DND-41 (cell line): Measurements from ENCODE around the gene MLF2.

Source experiments
- EZH2 ChIP-seq: IDR thresholded peaks from 3 replicates; pipeline ENCODE4 v1.6.1; 2012; ENCODE audit warnings: borderline replicate concordance, low read depth, mild to moderate bottlenecking, moderate library complexity, low read length, inconsistent platforms; ENCODE audit not compliant: severe bottlenecking
- TF ChIP-seq, protein P1 (sequence below): IDR thresholded peaks from 2 replicates; pipeline ENCODE4 v1.5.1; 2012; ENCODE audit warnings: borderline replicate concordance, low read length, moderate library complexity, mild to moderate bottlenecking; ENCODE audit not compliant: poor library complexity, severe bottlenecking; ENCODE audit errors: extremely low read depth

- TF ChIP-seq, protein P1, sequence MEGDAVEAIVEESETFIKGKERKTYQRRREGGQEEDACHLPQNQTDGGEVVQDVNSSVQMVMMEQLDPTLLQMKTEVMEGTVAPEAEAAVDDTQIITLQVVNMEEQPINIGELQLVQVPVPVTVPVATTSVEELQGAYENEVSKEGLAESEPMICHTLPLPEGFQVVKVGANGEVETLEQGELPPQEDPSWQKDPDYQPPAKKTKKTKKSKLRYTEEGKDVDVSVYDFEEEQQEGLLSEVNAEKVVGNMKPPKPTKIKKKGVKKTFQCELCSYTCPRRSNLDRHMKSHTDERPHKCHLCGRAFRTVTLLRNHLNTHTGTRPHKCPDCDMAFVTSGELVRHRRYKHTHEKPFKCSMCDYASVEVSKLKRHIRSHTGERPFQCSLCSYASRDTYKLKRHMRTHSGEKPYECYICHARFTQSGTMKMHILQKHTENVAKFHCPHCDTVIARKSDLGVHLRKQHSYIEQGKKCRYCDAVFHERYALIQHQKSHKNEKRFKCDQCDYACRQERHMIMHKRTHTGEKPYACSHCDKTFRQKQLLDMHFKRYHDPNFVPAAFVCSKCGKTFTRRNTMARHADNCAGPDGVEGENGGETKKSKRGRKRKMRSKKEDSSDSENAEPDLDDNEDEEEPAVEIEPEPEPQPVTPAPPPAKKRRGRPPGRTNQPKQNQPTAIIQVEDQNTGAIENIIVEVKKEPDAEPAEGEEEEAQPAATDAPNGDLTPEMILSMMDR, result no peak
- no peak for TF ChIP-seq EZH2
These were observed 22.5 kb upstream of the MLF2 start for GRCh38 chr12:6775185-6776174.
